Skeletal muscle satellite cell (primary cell): Measurements from ENCODE around the gene PTPRG.

Experiments used
- H3K27me3 ChIP-seq: 2 replicates; pipeline ENCODE4 v1.7.0; 2013; ENCODE audit warnings: low read length; ENCODE audit not compliant: control insufficient read depth, insufficient read depth
- H3K36me3 ChIP-seq: 2 replicates; pipeline ENCODE4 v1.7.0; 2013; ENCODE audit warnings: mild to moderate bottlenecking, control low read depth, low read length; ENCODE audit not compliant: insufficient read depth
- H3K4me1 ChIP-seq: 2 replicates; pipeline ENCODE4 v1.7.0; 2013; ENCODE audit warnings: low read length; ENCODE audit not compliant: control insufficient read depth, insufficient read depth
- H3K4me2 ChIP-seq: 2 replicates; pipeline ENCODE4 v1.7.0; 2013; ENCODE audit warnings: mild to moderate bottlenecking, low read length
- H3K4me3 ChIP-seq: 2 replicates; pipeline ENCODE4 v1.7.0; 2013; ENCODE audit warnings: low read length
- H3K9ac ChIP-seq: 2 replicates; pipeline ENCODE4 v1.7.0; 2013; ENCODE audit warnings: mild to moderate bottlenecking, low read depth, low read length, moderate library complexity
- H3K9me3 ChIP-seq: replicated peaks from 2 replicates; pipeline ENCODE4 v1.7.0; 2013; ENCODE audit warnings: mild to moderate bottlenecking, control low read depth, low read length

Gene PTPRG

DNA sequence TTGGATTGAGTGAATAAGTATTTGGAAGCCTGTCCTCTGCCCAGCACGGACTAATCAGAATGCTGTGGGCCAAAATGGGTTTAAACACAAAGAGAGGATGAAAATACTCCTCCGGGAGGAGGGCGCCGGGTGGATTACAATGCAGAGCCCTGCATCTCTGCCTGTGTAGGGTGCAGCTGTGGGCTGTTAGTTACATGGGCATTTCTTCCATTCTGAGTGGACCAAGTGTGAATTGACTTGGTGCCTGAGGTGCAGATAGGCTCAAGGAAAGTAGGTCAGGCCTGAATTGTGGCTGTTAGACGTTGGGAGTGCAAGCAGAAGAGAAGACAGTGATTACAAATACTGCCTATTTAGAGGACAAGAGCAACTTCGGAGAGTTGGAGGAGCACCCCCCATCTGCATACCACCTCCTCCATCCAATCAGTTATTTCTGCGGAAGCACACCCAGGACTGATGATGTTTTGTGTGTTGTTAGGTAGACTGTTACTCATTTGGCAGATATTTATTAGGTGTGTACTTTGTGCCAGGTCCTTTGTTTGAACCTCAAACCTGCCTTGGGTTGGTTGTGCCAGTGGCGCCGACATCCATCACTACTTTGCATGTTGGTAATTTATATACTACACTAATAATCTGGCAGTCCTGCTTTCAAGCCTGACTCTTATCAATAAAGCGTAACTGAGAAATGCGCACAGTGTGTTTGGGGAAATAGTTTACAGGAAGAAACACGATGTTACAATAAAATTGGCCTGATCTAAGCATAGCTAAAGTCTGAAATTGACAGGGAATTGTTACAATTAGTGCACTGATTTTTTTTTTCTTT, 33.0 kb downstream of the PTPRG start:
- Histone ChIP-seq H3K36me3 (no peaks in the 10 kb centered on the region), H3K4me2 (peak overlapping the region; percentile 78), H3K4me3 (peak overlapping the region; percentile 52), H3K27me3 (no peaks in the 10 kb centered on the region), H3K9ac (peak overlapping the region; percentile 58), H3K4me1 (peaks cover 25% of the 10 kb centered on the region), H3K9me3 (no peaks in the 10 kb centered on the region)

DNA sequence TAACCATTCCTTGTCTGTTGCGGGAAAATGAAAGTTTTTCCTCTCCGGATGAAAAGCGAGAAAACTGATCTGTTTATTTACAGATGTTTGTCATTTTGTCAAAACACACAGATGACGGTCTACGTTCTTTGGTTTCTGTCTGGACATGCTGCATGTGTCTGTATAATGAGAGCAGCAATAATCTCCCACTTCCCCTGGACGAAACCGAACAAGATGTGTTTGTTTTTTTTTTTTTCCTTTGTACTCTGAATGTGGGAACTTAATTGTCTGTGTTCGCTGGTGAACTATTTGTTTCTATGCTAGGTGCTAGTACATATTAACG, 33.6 kb downstream of the PTPRG start:
- peak overlapping the region; percentile 78 for H3K4me2 ChIP-seq
- H3K4me1 ChIP-seq: peaks cover 22% of the 10 kb centered on the region
- no peaks in the 10 kb centered on the region for H3K36me3 ChIP-seq
- peak overlapping the region; percentile 58 for H3K9ac ChIP-seq
- no peaks in the 10 kb centered on the region for H3K27me3 ChIP-seq
- H3K4me3 ChIP-seq: peak overlapping the region; percentile 52
- no peaks in the 10 kb centered on the region for H3K9me3 ChIP-seq

DNA sequence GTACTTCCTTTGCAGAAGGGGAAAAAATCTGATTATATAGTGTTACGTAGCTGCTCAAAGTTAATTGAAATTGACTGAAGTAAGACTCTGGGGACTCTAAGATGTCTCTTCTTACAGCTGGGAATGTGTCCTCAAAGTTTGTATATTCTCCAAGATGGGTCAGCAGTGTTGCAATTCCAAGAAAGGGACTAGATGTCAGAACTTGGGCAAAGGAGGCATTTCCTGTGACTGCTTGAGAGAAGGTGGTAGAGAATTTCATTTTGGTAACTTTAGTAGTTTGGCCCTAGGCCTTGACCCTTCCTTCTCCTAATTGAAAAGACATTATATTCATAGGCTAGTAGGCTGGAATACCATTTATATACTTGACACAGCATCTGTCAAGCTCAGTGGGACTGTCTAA, 33.9 kb downstream of the PTPRG start:
- Histone ChIP-seq H3K36me3 (no peaks in the 10 kb centered on the region), H3K9ac (peak overlapping the region; percentile 58), H3K4me2 (peak overlapping the region; percentile 78), H3K9me3 (no peaks in the 10 kb centered on the region), H3K27me3 (no peaks in the 10 kb centered on the region), H3K4me3 (peak overlapping the region; percentile 52), H3K4me1 (peaks cover 23% of the 10 kb centered on the region)

DNA sequence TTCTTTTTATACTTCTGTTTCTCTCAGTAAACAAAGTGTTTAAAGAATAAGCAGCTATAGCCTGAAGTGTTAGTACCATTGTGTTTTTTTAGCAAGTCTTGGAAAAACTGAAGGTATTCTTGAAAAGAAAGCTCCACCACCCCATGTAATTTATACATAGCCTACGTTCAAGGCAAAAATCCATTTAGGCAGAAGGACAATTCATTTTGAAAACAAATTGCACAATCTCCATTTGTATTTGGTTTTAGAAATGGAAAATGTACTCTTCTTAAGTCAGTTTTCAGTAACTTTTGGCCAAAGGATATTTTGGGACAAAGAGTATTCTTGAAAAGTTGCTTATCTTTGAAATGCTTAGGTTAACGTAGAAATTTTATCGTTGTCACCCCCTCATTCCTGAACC, 34.5 kb downstream of the PTPRG start:
- no peak overlapping the region for H3K4me3 ChIP-seq
- peaks cover 26% of the 10 kb centered on the region for H3K4me1 ChIP-seq
- no peak overlapping the region for H3K4me2 ChIP-seq

GRCh38 chr3:61597906-61598305, 36.5 kb downstream of the PTPRG start:
- H3K9ac ChIP-seq: no peak overlapping the region
- H3K4me3 ChIP-seq: no peak overlapping the region
- no peaks in the 10 kb centered on the region for H3K9me3 ChIP-seq
- H3K4me2 ChIP-seq: no peak overlapping the region
- H3K36me3 ChIP-seq: no peaks in the 10 kb centered on the region
- H3K27me3 ChIP-seq: no peaks in the 10 kb centered on the region
- H3K4me1 ChIP-seq: peaks cover 26% of the 10 kb centered on the region

More for the DNA sequence above, 34.5 kb downstream of the PTPRG start:
- no peaks in the 10 kb centered on the region for H3K27me3 ChIP-seq
- no peaks in the 10 kb centered on the region for H3K36me3 ChIP-seq
- H3K9ac ChIP-seq: no peak overlapping the region
- no peaks in the 10 kb centered on the region for H3K9me3 ChIP-seq

DNA sequence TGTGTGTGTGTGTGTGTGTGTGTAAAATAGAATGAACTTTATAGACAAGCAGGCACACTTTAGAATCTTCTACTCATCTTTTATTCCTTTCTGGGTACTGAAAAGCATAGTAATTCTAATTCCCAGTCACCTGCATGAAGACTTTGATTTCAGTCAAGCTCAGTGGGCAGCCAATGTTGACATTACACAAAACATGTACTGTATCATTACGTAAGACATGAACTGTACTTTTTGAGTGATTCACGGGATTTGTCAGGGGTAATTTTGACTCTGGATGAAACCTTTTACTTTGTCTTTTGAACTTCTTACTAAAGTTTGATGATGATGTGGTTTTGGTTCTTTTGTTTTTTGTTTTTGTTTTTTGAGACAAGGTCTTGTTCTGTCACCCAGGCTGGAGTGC, 38.8 kb downstream of the PTPRG start:
- no peaks in the 10 kb centered on the region for H3K36me3 ChIP-seq
- H3K9ac ChIP-seq: no peak overlapping the region
- no peaks in the 10 kb centered on the region for H3K9me3 ChIP-seq

DNA sequence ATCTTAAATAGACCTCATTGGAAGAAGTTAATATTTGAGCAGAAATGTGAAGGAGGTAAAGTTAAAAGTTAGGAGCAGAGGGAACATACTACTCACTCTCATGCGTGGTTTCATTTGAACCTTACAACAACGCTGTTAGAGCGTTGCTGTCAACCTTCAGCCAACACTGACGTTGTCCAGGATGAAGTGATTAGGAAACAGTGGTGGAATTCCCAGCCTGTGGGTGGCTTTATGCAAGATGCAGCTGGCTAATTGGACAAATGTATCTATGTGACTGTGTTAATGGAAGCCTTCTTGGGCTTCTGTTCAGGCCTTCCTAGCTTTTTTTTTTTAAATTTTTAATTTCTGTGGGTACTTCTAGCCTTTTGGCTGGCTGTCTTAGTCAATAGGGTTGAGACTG, 40.5 kb downstream of the PTPRG start:
- no peak overlapping the region for H3K4me3 ChIP-seq
- H3K4me2 ChIP-seq: no peak overlapping the region
- H3K4me1 ChIP-seq: peaks cover 7% of the 10 kb centered on the region
- no peak overlapping the region for H3K9ac ChIP-seq
- no peaks in the 10 kb centered on the region for H3K27me3 ChIP-seq
- no peaks in the 10 kb centered on the region for H3K9me3 ChIP-seq
- H3K36me3 ChIP-seq: no peaks in the 10 kb centered on the region

More for the DNA sequence above, 38.8 kb downstream of the PTPRG start:
- H3K27me3 ChIP-seq: no peaks in the 10 kb centered on the region
- H3K4me1 ChIP-seq: peaks cover 13% of the 10 kb centered on the region
- H3K4me3 ChIP-seq: no peak overlapping the region
- no peak overlapping the region for H3K4me2 ChIP-seq

GRCh38 chr3:61602466-61602865, 41.1 kb downstream of the PTPRG start:
- Histone ChIP-seq H3K4me3 (no peak overlapping the region), H3K27me3 (no peaks in the 10 kb centered on the region), H3K4me1 (peaks cover 7% of the 10 kb centered on the region), H3K9ac (no peak overlapping the region), H3K36me3 (no peaks in the 10 kb centered on the region), H3K4me2 (no peak overlapping the region), H3K9me3 (no peaks in the 10 kb centered on the region)

GRCh38 chr3:61605589-61606175, 44.3 kb downstream of the PTPRG start:
- Histone ChIP-seq H3K4me1 (peaks cover 2% of the 10 kb centered on the region), H3K9me3 (no peaks in the 10 kb centered on the region), H3K9ac (no peak overlapping the region), H3K27me3 (no peaks in the 10 kb centered on the region), H3K36me3 (no peaks in the 10 kb centered on the region), H3K4me2 (no peak overlapping the region), H3K4me3 (no peak overlapping the region)

DNA sequence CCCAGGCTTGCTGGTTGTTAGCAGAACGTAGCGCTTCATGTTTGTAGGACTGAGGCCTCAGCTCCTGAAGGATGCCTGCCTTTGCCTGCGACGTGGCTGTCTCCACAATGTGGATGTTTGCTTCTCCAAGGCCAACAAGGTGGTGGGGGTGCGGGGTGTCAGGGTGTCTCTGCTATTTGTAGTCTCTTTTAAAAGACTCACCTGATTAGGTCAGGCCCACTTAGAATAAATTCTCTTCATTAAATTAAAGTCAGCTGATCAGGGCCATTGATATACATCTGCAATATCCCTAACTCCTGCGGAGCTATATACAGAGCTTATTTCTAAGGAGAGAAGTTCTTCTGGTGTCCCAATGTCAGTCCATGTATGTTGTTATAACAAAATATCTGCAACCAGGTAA, 44.8 kb downstream of the PTPRG start:
- H3K4me1 ChIP-seq: peaks cover 2% of the 10 kb centered on the region
- no peak overlapping the region for H3K4me3 ChIP-seq
- no peak overlapping the region for H3K9ac ChIP-seq
- no peaks in the 10 kb centered on the region for H3K27me3 ChIP-seq
- H3K36me3 ChIP-seq: no peaks in the 10 kb centered on the region
- H3K9me3 ChIP-seq: no peaks in the 10 kb centered on the region
- H3K4me2 ChIP-seq: no peak overlapping the region

- no peak overlapping the region for H3K4me3 ChIP-seq
- H3K9ac ChIP-seq: no peak overlapping the region
- H3K36me3 ChIP-seq: no peaks in the 10 kb centered on the region
- no peaks in the 10 kb centered on the region for H3K27me3 ChIP-seq
- no peak overlapping the region for H3K4me2 ChIP-seq
- peaks cover 10% of the 10 kb centered on the region for H3K4me1 ChIP-seq
- no peaks in the 10 kb centered on the region for H3K9me3 ChIP-seq
Observed at GRCh38 chr3:61608072-61608471, 46.7 kb downstream of the PTPRG start.

DNA sequence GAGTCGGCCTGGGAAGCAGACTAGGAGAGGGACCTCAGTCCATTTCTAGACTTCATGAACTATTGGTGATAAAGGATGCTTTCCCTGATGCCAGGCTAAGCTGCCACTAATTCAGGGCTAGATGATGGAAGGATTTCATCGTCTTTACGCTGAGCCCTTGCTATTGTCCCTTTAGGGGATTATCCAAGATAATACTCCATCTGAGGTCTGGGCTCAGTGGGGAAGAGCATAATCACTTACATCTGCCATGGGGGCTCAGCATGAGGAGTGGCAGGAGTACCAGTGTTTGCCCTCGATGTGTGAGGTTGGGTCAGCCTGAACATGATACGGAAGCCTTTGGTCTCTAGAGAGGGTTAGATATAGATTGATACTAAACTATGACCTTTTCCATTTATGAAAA, 47.3 kb downstream of the PTPRG start:
- Histone ChIP-seq H3K4me1 (peaks cover 10% of the 10 kb centered on the region), H3K4me3 (no peak overlapping the region), H3K27me3 (no peaks in the 10 kb centered on the region), H3K4me2 (no peak overlapping the region), H3K9ac (no peak overlapping the region), H3K36me3 (no peaks in the 10 kb centered on the region), H3K9me3 (no peaks in the 10 kb centered on the region)
